HG02763 (cell line): ENCODE measurements around the gene CDKN2AIPNL.

Experiments
- ATAC-seq: cut with Tn5 transposase; IDR thresholded peaks from one replicate; pipeline ENCODE4 v1.9.1; 2021; ENCODE audit warnings: mild to moderate bottlenecking, moderate library complexity; ENCODE audit not compliant: unreplicated experiment

CDKN2AIPNL gene, protein sequence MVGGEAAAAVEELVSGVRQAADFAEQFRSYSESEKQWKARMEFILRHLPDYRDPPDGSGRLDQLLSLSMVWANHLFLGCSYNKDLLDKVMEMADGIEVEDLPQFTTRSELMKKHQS

DNA sequence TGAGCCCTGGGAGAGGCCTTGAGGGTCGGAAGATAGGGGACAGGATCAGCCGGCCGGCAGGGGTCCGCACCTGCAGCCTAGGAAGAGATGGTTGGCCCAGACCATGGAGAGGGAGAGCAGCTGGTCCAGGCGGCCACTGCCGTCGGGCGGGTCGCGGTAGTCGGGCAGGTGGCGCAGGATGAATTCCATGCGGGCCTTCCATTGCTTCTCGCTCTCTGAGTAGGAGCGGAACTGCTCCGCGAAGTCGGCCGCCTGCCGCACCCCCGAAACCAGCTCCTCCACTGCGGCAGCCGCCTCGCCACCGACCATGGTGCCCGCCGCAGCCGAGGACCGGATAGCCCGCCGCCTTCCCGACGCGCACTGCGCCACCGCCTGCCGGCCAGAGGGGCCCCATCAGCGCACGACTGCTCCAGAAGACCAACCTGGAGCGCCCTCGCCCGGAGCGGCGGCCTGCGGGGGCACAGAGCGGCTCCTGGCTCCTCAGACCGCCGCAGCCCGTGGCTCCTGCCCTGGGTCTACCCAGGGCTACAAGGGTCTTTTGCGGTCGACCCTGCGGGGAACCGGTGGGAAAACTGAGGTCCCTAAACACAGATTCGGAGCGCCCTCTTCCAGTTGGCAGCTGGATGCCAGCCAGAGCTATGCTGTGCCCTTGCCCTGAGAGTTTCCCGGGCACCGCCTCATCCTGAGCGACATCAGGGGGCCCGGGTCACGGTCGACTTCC lies at the start of gene CDKN2AIPNL:
Gene CDKN2AIPNL (minus strand): TSS at position 336 of the 721 bp plus-strand sequence. CDS start 27 bp downstream, at position 309.
- ATAC-seq = peak; percentile 94

DNA sequence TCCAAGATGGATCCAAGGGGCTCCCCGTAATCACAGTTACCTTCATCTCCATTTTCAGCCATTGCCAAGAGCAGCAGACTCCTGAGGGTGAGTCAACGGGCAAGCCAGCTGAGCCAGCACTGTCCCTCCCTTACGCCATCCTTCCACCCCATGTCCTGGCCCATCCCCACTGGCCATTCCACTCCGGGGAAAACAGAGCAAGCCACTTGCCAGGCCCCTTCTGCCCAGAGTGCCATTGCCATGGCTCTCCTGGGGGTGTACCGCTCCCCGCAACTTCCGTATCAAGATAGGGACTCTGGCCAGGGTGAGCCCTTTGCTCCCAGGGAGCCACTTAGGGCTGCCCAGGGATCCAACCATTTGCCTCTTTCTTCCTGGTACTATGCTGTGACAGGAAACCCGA lies 48.9 kb upstream of the CDKN2AIPNL start:
- ATAC-seq = no peak

DNA sequence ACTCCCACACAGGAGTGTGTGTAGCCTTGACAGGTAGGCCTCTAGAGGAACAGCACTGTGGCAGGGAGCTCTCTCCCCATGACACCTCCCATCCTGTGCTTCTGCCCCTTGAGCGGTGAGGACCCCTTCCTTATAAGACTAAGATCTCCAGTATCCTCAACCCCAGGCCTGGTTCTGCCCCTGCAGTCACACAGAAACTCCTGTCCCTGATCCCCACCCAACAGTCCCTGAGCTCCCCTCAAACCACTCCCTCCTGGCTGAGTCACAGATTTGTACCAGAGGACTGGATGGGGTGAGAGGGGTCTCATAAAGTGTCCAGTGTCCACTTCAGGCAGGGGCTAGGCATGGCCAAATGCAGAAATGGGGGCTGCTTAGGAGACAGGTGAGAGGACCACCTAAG lies 47.8 kb upstream of the CDKN2AIPNL start:
- ATAC-seq = no peak

DNA sequence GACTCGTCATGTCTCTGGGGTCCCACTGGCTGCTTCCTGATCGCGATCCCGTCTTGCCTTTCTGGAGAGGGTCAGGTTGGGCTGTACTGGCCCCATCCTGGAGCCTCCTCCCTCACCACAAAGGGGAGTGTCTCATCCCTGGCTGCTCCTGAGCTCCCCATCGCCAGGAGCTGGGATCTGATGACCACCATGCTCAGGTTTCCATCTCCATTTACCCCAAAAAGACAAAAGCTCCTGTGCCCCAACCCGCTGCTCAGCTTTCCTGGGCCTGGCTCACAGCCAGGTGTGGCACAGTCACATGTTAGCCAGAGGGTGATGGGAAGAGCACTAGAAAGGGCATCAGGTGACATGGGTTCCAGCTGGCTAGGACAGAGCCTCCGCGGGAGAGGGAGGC lies 47.3 kb upstream of the CDKN2AIPNL start:
- ATAC-seq = no peak

DNA sequence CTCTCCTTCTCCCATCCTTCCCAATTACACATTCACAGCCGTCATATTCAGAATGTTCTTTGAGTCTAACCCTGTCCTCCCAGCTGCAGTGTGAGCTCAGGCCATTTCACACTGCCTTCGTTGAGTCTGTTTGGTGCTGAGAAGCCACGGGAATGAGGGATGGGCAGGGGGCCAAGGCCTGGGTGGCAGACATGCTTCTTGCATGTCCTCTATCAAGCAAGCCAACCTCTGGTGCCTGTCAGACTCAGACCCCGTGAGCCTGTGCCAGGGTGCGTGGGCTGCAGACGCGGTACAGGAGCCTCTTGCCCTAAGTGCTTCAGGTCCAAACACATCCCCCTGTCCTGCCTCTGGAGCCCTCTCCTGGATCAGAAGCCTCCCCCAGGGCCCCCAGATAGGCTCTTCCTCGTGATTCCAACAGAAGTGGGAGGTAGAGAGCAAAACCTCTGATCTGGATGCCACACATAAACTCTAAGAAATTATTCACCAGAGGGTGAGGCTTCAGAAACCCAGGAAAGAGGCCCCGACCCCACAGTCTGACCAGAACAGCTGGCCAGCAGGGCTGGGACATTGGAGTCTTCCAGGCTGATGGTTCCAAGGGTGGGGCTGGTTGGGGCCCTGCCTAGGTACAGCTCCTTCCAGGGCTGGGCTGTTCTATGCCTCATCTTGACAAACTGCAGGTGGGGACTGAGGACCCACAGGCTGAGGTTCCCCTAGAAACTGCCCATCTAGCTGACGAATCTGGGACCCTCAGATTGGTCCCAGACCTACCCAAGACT lies 46.7 kb upstream of the CDKN2AIPNL start:
- no peak for ATAC-seq

DNA sequence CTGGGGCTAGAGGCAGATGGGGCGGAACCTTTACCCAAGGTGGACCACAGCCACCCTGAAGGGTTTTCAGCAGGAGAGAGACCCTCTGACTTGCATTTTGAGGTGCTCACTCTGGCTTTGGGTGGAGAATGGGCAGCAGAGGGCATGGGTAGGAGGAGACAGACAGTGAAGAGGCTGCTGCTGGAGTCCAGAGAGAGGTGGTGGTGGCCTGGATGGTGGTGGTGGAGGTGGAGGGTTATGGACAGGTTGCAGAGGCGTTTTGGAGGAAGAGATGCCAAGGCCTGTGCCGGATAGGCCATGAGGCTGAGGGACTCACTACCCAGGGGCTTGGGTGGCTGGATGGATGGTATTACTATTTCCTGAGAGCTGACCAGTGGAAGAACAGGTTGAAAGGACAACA lies 46.1 kb upstream of the CDKN2AIPNL start:
- no peak for ATAC-seq

DNA sequence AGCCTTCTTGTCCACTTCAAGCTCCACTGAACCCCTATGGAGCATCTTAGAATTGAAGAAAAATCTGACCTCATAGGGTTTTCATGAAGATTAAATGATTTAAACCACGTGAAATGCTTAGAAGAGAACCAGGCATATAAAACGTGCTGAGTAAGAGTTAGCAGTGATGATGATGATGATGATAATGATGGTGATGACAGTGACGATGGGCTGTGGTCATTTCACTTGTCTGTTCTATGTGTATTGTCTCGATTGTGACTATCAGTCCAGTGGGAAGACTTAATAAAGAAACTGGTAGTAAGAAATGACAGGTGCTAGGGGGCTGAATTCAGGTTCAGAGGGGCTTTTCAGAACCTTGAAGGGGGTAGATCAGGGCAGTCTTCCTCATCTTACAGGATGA lies 45.1 kb upstream of the CDKN2AIPNL start:
- ATAC-seq = no peak

DNA sequence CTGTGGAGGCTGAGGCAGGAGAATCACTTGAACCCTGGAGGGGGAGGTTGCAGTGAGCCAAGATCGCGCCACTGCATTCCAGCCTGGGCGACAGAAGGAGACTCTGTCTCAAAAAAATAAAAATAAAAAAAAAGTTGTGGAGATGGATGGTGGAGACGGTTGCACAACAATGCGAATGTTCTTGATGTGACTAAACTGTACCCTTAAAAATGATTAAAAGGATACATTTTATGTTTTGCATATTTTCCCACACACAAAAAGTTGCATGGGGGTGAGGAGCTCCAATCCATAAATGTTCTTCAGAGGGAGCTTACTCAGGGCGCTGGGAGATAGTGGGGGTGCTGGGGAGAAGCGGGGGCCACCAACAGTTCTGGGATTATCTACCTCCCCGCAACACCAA lies 43.8 kb upstream of the CDKN2AIPNL start:
- ATAC-seq = no peak

DNA sequence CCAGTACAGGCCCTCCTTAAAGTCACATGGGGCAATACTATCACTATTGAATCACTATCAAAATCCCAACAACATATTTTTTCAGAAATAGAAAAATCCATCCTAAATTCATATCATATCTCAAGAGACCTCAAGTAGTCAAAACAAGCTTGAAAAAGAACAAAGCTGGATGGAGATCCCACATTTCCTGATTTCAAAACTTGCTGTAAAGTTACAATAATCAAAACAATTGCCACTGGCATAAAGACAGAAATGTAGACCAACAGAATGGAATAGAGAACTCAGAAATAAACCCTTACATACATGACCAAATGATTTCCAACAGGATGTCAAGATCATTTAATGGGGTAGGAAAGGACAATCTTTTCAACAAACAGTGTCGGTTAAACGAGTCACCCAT lies 41.3 kb upstream of the CDKN2AIPNL start:
- ATAC-seq = no peak

DNA sequence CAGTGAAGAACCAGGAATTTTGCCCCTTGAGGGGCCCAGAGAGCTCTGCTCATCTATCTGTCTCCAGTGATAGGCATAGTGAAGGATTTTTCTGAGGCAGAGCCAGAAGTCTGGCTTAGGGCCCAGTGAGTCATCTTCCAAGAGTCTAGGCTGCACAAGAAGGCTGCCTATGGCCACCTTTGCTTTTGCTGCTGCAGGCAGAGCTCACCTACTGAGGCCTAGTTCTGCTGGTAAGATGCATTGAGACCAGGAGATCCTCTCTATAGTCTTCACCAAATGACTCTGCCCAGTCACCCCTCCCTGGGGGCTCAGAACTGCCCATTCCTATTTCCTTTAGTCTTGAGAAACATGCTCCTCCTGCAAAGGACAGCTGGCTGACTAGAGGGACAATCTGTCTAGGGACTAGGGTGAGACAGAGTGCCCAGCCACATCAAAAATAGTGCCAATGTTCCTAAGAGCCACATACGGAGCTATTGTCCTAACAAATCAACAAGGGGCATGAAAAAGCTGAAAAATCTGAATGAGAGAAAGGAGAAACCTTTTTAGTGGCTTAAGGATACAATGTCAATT lies 40.3 kb upstream of the CDKN2AIPNL start:
- no peak for ATAC-seq

DNA sequence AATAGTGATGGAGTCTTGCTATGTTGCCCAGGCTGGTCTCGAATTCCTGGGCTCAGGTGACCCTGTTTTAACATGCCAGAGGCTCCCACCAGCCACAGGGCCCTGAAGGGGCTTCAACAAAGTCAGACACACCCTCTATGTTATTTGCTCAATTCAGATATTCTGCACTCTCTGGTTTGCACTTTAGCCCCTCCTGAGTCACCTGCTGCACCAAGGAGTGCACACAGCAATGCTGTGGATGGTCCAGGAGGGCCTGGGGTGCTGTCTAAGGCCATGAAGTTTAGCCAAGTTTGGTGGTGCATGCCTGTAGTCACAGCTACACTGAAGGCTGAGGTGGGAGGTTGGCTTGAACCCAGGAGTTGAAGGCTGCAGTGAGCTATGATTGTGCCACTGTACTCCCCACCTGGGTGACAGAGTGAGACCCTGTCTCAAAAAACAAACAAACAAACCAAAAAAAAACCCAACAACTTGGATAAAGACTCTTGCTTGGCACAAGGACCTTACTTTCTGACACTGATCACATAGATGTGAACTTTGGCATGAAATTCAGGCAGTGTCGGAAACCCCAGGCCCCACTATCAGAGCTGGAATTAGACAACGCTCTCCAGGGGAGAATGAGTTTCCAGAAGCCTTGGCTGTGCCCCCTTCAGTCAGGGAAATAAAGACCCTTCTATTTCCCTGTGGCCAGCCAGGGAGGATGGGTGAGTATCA lies 39.7 kb upstream of the CDKN2AIPNL start:
- no peak for ATAC-seq

DNA sequence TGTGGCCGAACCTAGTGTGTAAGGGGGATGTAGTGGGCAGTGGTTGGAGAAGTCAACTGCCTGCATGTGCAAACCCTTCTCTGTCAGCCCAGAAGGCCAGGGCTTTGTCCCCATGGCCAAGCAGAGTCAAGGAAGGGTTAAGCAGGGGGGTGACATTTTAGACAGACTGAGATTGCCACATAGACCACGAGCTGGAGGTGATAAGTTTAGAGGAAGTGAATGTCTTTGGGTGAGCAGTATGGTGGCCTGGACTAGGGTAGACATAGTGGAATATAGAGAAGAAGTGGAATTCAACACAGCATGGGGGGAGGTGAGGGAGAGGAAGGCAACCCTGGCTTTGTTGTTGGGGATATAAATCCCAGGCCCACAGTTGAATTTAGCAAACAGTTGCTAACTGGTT lies 38.7 kb upstream of the CDKN2AIPNL start:
- no peak for ATAC-seq

DNA sequence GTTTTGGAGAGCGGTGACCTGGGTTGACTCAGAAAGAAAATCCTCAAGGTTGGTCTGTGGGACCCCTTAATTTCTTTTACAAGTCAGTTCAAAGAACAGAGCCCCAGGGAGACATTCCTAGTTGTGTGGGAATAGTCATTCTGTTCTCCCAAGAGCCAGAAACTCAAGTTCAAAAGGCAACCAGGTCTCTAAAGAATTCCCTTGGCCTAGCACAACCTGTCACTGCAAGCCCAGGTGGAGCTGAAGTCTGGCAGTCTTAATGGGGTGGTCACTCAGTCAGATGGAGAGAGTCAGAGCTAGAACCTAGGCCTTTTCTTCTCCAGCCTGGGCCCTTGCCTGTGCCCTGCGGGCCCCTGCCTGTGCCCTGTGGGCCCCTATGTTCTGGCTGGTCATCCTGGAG lies 37.5 kb upstream of the CDKN2AIPNL start:
- no peak for ATAC-seq

DNA sequence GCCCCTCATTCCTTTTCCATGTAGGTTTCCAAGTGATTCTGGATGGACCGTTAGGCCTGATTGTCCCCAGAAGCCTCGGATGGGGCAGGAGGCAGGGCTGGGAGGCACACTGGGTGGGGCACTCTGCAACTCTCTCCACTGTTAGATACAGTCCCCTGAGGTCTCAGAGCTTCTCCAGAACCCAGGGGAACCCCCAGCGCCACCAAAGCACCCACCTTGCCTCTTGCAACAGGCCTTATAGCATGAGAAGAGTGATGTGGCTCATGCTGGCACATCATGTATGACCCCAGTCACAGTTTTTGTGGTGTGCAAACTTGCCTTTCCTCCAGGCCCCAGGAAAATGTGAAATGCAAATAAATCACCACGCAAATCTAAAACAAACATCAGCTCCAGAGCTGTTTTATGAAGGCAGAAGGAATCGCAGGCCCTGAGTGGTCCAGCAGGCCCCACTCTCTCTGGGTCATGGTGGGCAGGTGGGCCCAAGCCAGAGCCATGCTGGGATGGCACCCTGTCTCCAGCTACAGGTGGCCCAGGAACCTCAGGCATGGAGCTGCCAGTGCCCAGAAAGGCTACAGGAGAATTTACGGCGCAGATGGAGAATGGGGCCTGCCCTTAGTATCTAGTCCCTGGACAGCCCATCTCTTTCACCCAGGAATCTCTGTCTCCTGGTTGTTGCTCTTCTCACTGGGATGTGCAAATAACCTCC lies 36.3 kb upstream of the CDKN2AIPNL start:
- ATAC-seq = no peak

DNA sequence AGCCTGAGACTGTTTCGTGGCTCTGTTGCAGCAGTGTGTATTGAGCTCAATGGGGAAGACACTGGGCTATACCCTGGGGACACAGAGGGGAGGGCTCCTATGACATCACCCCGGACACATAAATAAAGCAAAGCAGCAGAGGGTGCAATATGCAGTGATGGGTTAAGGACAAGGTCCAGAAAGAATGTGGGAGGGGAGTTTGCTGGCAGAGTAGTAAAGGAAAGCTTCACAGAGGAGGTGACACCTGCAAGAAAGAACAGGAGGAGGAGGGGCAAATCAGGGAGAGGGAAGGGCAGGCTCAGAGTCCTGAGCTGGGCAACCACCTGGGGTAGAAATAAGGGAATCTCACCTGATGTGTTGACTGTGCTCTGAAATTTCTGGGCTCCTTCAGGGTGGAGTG lies 35.3 kb upstream of the CDKN2AIPNL start:
- ATAC-seq = no peak

DNA sequence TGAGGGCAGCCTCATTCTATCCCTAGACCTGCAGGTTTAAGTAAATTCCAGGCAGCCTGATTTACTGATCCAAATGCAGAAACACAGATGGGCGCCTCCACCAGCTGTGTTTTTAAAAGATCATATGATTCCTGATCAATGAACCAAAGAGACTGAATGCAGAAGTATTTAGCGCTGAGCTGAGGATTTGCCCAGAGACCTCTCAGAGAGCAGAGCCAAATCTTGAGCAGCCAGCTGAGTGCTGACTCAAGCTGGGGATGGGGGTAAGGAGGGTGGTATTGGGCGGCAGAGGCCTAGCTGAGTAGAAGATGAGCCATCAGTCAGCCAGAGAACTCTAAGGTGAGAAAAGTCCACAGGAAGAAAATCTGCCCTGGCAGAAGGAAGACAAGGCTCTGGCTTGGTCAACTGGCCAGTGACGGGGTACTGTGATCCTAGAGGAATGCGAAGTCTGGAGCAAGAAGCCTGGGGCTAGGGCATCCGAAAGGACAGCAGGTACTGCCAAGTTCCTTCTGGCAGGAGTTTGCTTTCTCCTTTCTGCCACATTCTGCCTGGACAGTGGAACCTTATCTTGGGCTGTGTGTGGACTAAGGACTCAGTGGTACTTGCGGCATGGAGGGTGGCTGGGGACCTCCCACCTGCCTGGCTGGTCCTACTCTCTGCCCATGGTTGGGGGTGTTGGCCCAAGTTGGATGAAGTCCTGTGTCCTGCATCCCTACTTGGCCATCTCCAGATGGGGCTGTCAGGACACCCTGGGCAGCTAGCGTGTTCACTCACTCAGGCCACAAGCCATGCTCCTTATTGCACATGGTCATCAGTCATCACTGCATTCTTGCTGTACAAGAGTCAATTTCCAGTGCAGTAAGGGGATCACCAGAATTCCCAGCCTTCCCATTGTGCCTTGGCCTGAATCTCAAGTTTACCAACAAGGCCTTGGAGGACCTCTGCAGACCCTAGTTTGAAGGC lies 34.5 kb upstream of the CDKN2AIPNL start:
- no peak for ATAC-seq

DNA sequence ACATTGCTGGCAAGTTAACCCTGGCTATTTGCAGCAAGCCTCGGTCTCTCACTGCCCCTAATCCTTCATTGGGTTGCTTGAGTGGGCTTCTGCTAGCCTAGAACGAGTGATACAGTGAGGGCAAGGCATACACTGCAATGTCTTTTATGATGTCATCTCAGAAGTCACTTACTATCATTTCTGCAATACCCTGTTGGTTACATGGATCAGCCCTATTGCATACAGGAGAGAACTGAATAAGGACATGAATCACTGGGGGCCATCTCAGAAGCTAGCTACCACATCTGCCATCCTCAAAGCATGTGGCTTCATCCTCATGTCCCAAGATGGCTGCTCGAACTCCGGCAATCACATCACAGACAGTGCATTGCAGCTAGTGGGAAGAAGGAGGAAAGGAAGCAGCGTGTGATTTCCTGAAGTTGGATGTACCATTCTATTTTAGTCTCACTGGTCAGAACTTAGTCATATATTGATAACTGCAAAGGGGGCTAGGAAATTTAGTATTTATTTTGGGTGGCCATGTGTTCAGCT lies 33.3 kb upstream of the CDKN2AIPNL start:
- no peak for ATAC-seq

DNA sequence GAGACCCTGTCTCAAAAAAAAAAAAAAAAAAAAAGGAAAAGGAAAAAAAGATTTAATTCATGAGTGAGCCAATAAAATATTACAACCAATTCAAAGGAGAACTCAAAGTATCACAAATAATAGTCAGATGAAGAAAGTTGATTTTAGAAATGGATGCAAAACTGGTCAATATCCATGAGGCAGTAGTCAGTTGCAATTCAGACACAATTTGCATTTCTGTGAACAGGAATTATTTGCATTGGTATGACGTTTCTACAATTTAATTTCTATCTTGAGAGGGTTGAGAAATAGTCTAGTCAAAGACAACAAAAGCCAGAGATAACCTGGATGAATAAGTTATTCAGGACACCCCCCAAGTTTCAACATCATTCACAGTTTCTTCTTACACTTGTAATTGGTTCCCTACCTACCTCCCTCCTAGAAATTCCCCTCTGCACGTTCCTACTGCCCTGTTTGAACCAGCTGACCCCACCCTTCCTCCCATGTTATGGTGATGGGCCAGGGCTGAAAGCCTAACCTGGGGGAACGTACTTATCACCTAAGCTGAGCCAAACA lies 28.6 kb upstream of the CDKN2AIPNL start:
- no peak for ATAC-seq

DNA sequence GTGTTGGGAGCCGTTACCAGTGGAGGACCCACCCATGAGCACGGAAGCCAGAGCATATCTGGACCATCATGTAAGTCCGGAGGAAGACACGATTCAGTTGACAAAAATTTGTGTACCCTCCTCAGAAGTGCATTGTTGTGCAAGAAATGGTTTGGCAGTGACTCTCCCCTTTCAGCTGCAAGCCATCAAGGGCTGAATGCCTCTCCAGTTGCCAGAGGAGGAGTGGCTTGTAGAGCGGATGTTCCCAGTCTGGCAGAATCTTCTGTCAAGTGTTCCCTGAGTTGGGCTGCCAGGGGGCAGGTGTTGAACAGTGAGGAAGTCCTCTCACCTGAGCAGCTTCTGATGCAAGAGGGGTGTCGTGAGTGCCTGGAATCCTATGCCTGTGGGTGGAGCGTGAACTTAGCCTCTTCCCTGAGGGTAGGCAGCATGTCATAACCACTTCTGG lies 27.6 kb upstream of the CDKN2AIPNL start:
- ATAC-seq = no peak
